ENCODE results near the gene CPNE5. TPM values are rescaled to one million over a fixed set of nuclear protein-coding genes. Genes with fewer than 3 reads are reported as not detected.

The CPNE5 gene
- total RNA-seq, 1 donor from 2014 or later, result 0.24 TPM

DNA sequence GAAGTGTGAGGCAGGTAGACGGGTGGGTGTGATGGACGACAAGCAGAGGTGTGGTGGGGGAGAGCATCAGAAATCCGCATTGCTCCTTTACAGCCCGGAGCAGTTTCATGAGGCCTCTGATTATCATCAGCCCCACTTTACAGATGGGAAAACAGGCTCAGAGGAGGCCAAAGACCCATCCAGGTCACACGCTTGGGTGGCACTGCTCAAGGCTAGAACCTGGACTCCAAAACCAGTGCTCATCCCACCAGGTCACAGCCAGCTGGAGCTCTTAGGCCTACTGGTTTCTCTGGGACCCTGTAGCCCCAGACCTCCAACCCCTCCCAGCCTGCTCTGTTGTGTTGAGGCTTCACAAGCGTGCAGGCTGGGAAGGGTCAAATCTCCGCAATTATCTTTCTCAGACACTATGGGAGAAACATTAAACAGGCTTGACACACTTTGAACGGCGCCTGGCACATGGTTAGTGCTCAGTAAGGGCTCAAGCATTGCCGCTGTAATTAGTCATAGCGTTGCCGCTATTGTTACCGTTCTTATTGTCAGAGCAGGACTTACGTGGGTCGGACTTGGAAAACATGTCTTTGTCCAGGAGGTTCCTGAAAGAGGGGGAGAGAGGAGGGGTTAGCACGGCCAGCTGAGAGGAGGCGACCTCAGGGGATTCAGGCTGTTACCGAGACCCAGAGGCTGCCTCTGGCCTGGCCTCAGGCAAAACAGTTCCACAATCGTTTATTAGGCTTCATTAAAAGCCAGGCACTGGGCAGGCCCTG lies 16.6 kb downstream of the CPNE5 start:
- no peak for DNase-seq (ENCODE audit: low spot score, unreplicated experiment)
- Mint-ChIP-seq H3K9me3 (ENCODE audit: low read depth) (no peaks in the 10 kb centered on the region), H3K36me3 (ENCODE audit: insufficient read depth) (no peaks in the 10 kb centered on the region), H3K27ac (peak overlapping the region; percentile 56), H3K4me1 (ENCODE audit: low read depth) (peaks cover 7% of the 10 kb centered on the region), H3K4me3 (ENCODE audit: low read depth) (no peak overlapping the region), H3K27me3 (peaks cover 6% of the 10 kb centered on the region)
- TF ChIP-seq CTCF (IDR thresholded peaks at IDR 0.05; ENCODE audit: unreplicated experiment), result no peak

DNA sequence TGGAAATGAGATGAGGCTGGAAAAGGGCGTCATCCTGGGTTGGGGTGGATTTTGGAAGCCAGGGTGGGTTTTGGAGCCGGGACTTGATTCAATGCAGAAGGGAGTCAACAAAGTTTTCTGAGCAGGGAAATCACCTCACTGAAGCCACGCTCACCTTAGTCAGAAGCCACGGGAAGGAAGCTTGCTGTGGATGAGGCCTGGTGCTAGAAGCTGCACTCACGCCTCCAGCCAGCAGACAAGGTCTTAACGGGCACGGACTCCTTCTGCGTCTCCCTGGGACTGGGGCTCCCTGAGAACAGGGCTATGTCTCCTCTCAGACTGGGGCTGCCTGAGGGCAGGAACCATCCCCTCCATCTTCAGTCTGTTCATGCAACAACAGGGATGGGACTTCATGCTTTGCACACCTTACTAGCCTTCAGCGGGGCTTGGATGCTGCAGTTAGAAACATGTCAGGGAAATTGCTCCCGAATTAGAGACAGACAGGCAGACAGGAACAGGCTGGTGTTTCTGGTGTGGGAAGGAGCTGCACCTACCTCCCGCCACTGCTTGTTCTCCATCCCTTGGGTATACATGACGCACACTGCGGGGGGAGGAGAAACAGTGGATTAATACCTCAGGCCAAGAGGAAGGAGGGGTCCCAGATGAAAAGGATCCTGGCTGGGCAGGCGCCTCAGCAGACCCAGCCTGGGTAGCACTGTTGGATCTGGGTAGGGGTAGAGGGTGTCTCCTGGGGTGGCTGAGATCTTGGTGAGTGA lies 17.5 kb downstream of the CPNE5 start:
- no peaks in the 10 kb centered on the region for H3K36me3 Mint-ChIP-seq (ENCODE audit: insufficient read depth)
- H3K27me3 Mint-ChIP-seq, result peaks cover 5% of the 10 kb centered on the region
- peaks cover 7% of the 10 kb centered on the region for H3K4me1 Mint-ChIP-seq (ENCODE audit: low read depth)
- TF ChIP-seq CTCF (IDR thresholded peaks at IDR 0.05; ENCODE audit: unreplicated experiment), result no peak
- H3K27ac Mint-ChIP-seq, result no peak overlapping the region
- H3K4me3 Mint-ChIP-seq (ENCODE audit: low read depth), result no peak overlapping the region
- H3K9me3 Mint-ChIP-seq (ENCODE audit: low read depth), result no peaks in the 10 kb centered on the region
- DNase-seq (ENCODE audit: low spot score, unreplicated experiment), result no peak

- H3K4me3 Mint-ChIP-seq (ENCODE audit: low read depth), result no peak overlapping the region
- H3K27me3 Mint-ChIP-seq, result peaks cover 5% of the 10 kb centered on the region
- no peak overlapping the region for H3K27ac Mint-ChIP-seq
- no peaks in the 10 kb centered on the region for H3K9me3 Mint-ChIP-seq (ENCODE audit: low read depth)
- TF ChIP-seq CTCF (IDR thresholded peaks at IDR 0.05; ENCODE audit: unreplicated experiment), result no peak
- H3K36me3 Mint-ChIP-seq (ENCODE audit: insufficient read depth), result no peaks in the 10 kb centered on the region
- peaks cover 7% of the 10 kb centered on the region for H3K4me1 Mint-ChIP-seq (ENCODE audit: low read depth)
- no peak for DNase-seq (ENCODE audit: low spot score, unreplicated experiment)
Measured at GRCh38 chr6:36820700-36821580, 18.3 kb downstream of the CPNE5 start.

DNA sequence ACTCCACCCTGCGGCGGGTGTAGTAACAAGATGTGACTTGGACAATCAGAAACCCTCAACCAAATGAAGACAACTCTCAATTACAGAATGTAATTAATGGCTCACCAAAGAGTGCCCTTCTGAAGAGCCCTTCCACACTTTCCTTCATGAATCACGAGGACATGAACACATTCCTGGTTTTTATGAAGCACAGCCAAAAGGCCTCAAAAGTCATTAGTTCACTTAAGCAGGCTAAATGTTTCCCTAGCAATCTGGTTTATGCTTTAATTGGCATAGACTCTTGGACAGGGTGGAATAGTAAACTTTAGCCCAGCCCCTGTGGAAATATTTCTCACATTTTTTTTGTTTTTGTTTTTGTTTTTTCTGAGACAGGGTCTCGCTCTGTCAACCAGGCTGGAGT lies 20.5 kb downstream of the CPNE5 start:
- Mint-ChIP-seq H3K9me3 (ENCODE audit: low read depth) (no peaks in the 10 kb centered on the region), H3K27ac (no peak overlapping the region), H3K36me3 (ENCODE audit: insufficient read depth) (no peaks in the 10 kb centered on the region), H3K4me1 (ENCODE audit: low read depth) (peaks cover 3% of the 10 kb centered on the region), H3K4me3 (ENCODE audit: low read depth) (no peak overlapping the region), H3K27me3 (peaks cover 2% of the 10 kb centered on the region)
- no peak for DNase-seq (ENCODE audit: low spot score, unreplicated experiment)
- TF ChIP-seq CTCF (IDR thresholded peaks at IDR 0.05; ENCODE audit: unreplicated experiment), result no peak

DNA sequence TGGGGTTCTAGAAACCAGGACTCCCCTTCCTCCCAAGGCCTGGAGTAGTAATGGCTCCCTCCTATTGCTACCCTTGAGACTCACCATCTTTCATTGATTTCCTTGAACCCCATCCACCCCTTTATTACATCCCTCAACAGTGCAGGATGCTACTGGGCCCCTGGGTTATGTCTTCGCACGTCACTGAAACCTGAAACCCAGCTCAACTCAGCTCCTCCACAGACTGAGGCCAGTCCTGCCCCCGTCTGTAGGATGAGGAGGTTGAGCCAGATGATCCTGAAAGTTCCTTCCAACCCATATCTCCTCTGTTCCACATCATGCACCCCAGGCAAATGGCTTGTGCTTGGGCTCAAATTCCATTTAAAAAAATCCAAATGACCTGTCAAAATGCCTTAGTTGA lies 21.4 kb downstream of the CPNE5 start:
- Mint-ChIP-seq H3K27ac (no peak overlapping the region), H3K4me3 (ENCODE audit: low read depth) (no peak overlapping the region), H3K36me3 (ENCODE audit: insufficient read depth) (no peaks in the 10 kb centered on the region), H3K4me1 (ENCODE audit: low read depth) (peaks cover 3% of the 10 kb centered on the region), H3K27me3 (peaks cover 2% of the 10 kb centered on the region), H3K9me3 (ENCODE audit: low read depth) (no peaks in the 10 kb centered on the region)
- TF ChIP-seq CTCF (IDR thresholded peaks at IDR 0.05; ENCODE audit: unreplicated experiment), result no peak
- DNase-seq (ENCODE audit: low spot score, unreplicated experiment), result no peak
